PC-3 (cell line): ENCODE data around the gene IL1R2. TPM values are rescaled to one million over a fixed set of nuclear protein-coding genes. Genes with fewer than 3 reads are reported as not detected.

ENCODE experiments used
- ATAC-seq: fragments of 200-7000 bp; cut with Tn5 transposase; 2 replicates; pipeline ENCODE4 v1.9.1; 2020; ENCODE audit warnings: mild to moderate bottlenecking, moderate library complexity
- BruUV-seq: library from RNA; stranded (reverse); fragments of 400-500 nt; replicated peaks from 2 replicates; lab custom pipeline; 2021; lab: Mats Ljungman, UMichigan
- CTCF ChIA-PET: fragments of 300-600 bp; sonication (Branson Sonifier 250); formaldehyde crosslinking; loops from one replicate; lab custom pipeline; 2022; ENCODE audit warnings: antibody characterized with exemption; lab: Charles Lee
- POLR2A ChIA-PET: fragments of 300-600 bp; sonication (Branson Sonifier 250); formaldehyde crosslinking; loops from one replicate; lab custom pipeline; 2022; ENCODE audit warnings: antibody characterized with exemption; ENCODE audit not compliant: unreplicated experiment; lab: Charles Lee
- DNase-seq: peaks from one replicate; pipeline ENCODE4 v3.0.0-alpha.2; 2015
- H2AFZ ChIP-seq: fragments of 300-600 bp; sonication (generic); 2 replicates; pipeline ENCODE4 v1.6.0; 2016; ENCODE audit warnings: antibody characterized with exemption, low read length
- H3F3A ChIP-seq: fragments of 300-600 bp; sonication (generic); one replicate; pipeline ENCODE4 v1.6.0; 2017; ENCODE audit warnings: antibody characterized with exemption, low read length, control low read depth, mild to moderate bottlenecking; ENCODE audit not compliant: unreplicated experiment
- H3K27ac ChIP-seq: fragments of 300-600 bp; sonication (generic); 2 replicates; pipeline ENCODE4 v1.5.1; 2016; ENCODE audit warnings: mild to moderate bottlenecking, low read length
- H3K27me3 ChIP-seq: fragments of 300-600 bp; sonication (generic); 2 replicates; pipeline ENCODE4 v1.6.1; 2016; ENCODE audit warnings: low read length, mixed read lengths
- H3K36me3 ChIP-seq: fragments of 300-600 bp; sonication (generic); 2 replicates; pipeline ENCODE4 v1.6.1; 2016; ENCODE audit warnings: low read depth, mixed run types, low read length, mixed read lengths
- H3K4me1 ChIP-seq: fragments of 300-600 bp; sonication (generic); 2 replicates; pipeline ENCODE4 v1.5.1; 2016; ENCODE audit warnings: low read length; ENCODE audit not compliant: insufficient read depth
- H3K4me2 ChIP-seq: fragments of 300-600 bp; sonication (generic); 2 replicates; pipeline ENCODE4 v1.6.0; 2016; ENCODE audit warnings: low read length
- H3K4me3 ChIP-seq: fragments of 300-600 bp; sonication (generic); 2 replicates; pipeline ENCODE4 v1.5.1; 2016; ENCODE audit warnings: mild to moderate bottlenecking, low read length, mixed read lengths
- H3K79me2 ChIP-seq: fragments of 300-600 bp; sonication (generic); 2 replicates; pipeline ENCODE4 v1.6.1; 2017; ENCODE audit warnings: low read length, mixed read lengths
- H3K9ac ChIP-seq: fragments of 300-600 bp; sonication (generic); 2 replicates; pipeline ENCODE4 v1.6.0; 2016; ENCODE audit warnings: mild to moderate bottlenecking, low read length
- H3K9me2 ChIP-seq: fragments of 300-600 bp; sonication (generic); replicated peaks from 2 replicates; pipeline ENCODE4 v1.6.1; 2016; ENCODE audit warnings: mixed run types, low read length, mixed read lengths
- H3K9me3 ChIP-seq: fragments of 300-600 bp; sonication (generic); 2 replicates; pipeline ENCODE4 v1.6.1; 2016; ENCODE audit warnings: low read length, mixed read lengths
- H4K20me1 ChIP-seq: fragments of 300-600 bp; sonication (generic); 2 replicates; pipeline ENCODE4 v1.6.1; 2016; ENCODE audit warnings: low read length, mixed read lengths
- EZH2 ChIP-seq: fragments of 300-600 bp; sonication (generic); IDR thresholded peaks from one replicate; pipeline ENCODE4 v1.6.1; 2017; ENCODE audit warnings: antibody characterized with exemption, mild to moderate bottlenecking, low read length; ENCODE audit not compliant: unreplicated experiment
- EZH2phosphoT487 ChIP-seq: fragments of 300-600 bp; sonication (generic); IDR thresholded peaks from 2 replicates; pipeline ENCODE4 v1.6.1; 2018; ENCODE audit warnings: mild to moderate bottlenecking, antibody characterized with exemption, low read length, borderline replicate concordance
- intact Hi-C: fragments of 100-400 bp; cut with micrococcal nuclease; formaldehyde crosslinking; loops from 2 replicates; pipeline ENCODE4 v1.9.0; 2023
- total RNA-seq: library from RNA; depleted of rRNA; stranded (reverse); fragments of >200 nt; gene quantifications from 2 replicates; pipeline ENCODE4 v1.2.3, GENCODE V29; 2014
- TF ChIP-seq, protein P1 (sequence below): fragments of 300-600 bp; sonication (generic); conservative IDR thresholded peaks from 2 replicates; pipeline ENCODE4 v1.5.1; 2017; ENCODE audit warnings: antibody characterized with exemption, low read depth, mild to moderate bottlenecking, low read length

IL1R2 gene
- total RNA-seq, 1 experiment from 2014 or later, result 6.0 TPM

DNA sequence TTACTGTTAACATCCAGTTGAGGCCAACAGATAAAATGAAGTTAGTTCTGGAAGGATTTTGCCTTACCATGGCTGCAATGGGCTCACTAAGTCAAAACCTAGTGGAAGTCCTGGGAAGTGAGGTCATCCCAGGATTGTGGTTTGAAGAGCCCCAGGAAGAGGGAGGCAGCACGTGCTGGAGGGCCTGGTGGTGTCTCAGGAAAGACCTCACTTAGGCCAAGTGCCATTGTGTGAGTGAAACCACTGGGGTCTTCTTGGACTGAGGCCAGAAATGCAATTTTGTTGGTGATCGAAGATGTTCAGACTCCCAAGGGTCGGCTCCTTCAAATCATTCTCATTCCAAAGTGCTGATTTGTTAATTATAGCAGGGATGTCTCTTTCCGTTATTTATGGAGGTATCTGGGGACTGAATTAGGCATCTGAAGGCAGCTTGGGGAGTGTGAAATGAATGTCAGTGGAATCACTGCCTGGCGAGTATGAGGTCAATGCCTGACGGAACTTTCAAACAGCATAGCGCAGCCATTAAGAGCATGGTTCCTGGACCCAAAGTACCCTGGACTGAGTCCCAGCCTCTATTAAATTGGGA, 60.0 kb downstream of the IL1R2 start:
- CTCF ChIA-PET, result no interaction called here
- Histone ChIP-seq H3K27ac (no peak overlapping the region), H3K4me2 (no peak overlapping the region), H3K4me1 (no peaks in the 10 kb centered on the region), H3K27me3 (no peaks in the 10 kb centered on the region), H3F3A (no peaks in the 10 kb centered on the region), H2AFZ (no peak overlapping the region), H3K4me3 (no peak overlapping the region), H3K9me3 (no peaks in the 10 kb centered on the region), H4K20me1 (no peaks in the 10 kb centered on the region), H3K36me3 (no peaks in the 10 kb centered on the region), H3K9me2 (no peaks in the 10 kb centered on the region), H3K9ac (no peak overlapping the region), H3K79me2 (no peaks in the 10 kb centered on the region)
- POLR2A ChIA-PET, result no interaction called here
- ATAC-seq, result no peak
- TF ChIP-seq EZH2, result no peak
- TF ChIP-seq, protein P1, sequence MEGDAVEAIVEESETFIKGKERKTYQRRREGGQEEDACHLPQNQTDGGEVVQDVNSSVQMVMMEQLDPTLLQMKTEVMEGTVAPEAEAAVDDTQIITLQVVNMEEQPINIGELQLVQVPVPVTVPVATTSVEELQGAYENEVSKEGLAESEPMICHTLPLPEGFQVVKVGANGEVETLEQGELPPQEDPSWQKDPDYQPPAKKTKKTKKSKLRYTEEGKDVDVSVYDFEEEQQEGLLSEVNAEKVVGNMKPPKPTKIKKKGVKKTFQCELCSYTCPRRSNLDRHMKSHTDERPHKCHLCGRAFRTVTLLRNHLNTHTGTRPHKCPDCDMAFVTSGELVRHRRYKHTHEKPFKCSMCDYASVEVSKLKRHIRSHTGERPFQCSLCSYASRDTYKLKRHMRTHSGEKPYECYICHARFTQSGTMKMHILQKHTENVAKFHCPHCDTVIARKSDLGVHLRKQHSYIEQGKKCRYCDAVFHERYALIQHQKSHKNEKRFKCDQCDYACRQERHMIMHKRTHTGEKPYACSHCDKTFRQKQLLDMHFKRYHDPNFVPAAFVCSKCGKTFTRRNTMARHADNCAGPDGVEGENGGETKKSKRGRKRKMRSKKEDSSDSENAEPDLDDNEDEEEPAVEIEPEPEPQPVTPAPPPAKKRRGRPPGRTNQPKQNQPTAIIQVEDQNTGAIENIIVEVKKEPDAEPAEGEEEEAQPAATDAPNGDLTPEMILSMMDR, result no peak
- no peak for TF ChIP-seq EZH2phosphoT487
- DNase-seq, result no peak
- intact Hi-C loops, result no loop called here
- BruUV-seq, result no TSS peak

DNA sequence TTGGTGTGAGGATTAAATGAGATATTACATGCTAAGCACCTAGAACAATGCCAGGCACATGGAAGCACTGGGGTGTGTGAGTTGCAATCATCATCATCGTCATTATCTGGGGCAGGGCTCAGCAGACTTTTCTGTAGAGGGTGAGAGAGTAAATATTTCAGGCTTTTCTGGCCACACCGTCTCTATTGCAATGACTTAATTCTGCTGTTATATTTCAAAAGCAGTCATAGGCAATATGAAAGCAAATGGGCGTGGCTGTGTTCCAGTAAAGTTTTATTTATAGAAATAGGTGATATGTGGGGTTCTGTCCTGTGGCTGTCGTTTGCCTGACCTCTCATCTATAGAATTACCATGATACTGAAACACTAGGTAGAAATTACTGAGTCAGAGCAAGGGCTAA, 60.6 kb downstream of the IL1R2 start:
- Histone ChIP-seq H3K9me3 (no peaks in the 10 kb centered on the region), H3K27me3 (no peaks in the 10 kb centered on the region), H3K9ac (no peak overlapping the region), H2AFZ (no peak overlapping the region), H3K27ac (no peak overlapping the region), H3K4me1 (no peaks in the 10 kb centered on the region), H3K4me2 (no peak overlapping the region), H3F3A (no peaks in the 10 kb centered on the region), H3K36me3 (no peaks in the 10 kb centered on the region), H3K4me3 (no peak overlapping the region), H3K79me2 (no peaks in the 10 kb centered on the region), H3K9me2 (no peaks in the 10 kb centered on the region), H4K20me1 (no peaks in the 10 kb centered on the region)
- CTCF ChIA-PET, result no interaction called here
- intact Hi-C loops, result no loop called here
- ATAC-seq, result no peak
- BruUV-seq, result no TSS peak
- no peak for DNase-seq
- POLR2A ChIA-PET, result no interaction called here
- no peak for TF ChIP-seq EZH2

DNA sequence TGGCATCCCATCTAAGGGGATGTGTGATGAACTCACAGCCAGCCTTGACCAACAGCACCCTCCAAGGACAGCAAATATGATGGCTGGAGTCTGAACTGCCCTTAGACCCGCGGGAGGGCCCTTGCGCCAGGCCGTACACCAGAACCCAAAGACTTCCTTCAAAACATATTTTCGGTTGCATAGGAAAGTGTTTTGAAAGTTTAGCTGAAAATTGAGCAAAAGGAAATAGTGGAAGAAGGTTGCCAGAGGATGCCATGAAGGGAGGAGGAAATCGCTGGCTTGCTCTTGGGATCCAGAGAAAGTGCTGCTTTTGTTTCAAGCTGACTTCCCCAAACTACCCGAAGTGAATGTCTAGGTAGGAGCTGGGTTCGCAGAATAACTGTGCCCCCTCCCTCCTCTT, 61.3 kb downstream of the IL1R2 start:
- Histone ChIP-seq H3K9me2 (no peaks in the 10 kb centered on the region), H3K79me2 (no peaks in the 10 kb centered on the region), H3K9me3 (no peaks in the 10 kb centered on the region), H3K4me3 (no peak overlapping the region), H3F3A (no peaks in the 10 kb centered on the region), H4K20me1 (no peaks in the 10 kb centered on the region), H3K36me3 (no peaks in the 10 kb centered on the region), H3K27ac (no peak overlapping the region), H3K4me1 (no peaks in the 10 kb centered on the region), H3K27me3 (no peaks in the 10 kb centered on the region), H2AFZ (no peak overlapping the region), H3K4me2 (no peak overlapping the region), H3K9ac (no peak overlapping the region)
- no TSS peak for BruUV-seq
- intact Hi-C loops, result no loop called here
- DNase-seq (no peak), ATAC-seq (no peak)
- ChIA-PET POLR2A (no interaction called here), CTCF (no interaction called here)
- no peak for TF ChIP-seq EZH2
- no peak for TF ChIP-seq EZH2phosphoT487
- TF ChIP-seq, protein P1, result no peak
